Ishikawa (cell line): Measurements from ENCODE around the gene AGMO.

ENCODE experiments used
- EP300 ChIP-seq: IDR thresholded peaks from 2 replicates; pipeline ENCODE4 v1.6.1; 2012; ENCODE audit warnings: borderline replicate concordance
- MAX ChIP-seq: IDR thresholded peaks from 2 replicates; pipeline ENCODE4 v1.6.1; 2012
- TAF1 ChIP-seq: IDR thresholded peaks from 2 replicates; pipeline ENCODE4 v1.6.1; 2012; ENCODE audit warnings: low read depth, mild to moderate bottlenecking
- TCF12 ChIP-seq: IDR thresholded peaks from 2 replicates; pipeline ENCODE4 v1.6.1; 2012; ENCODE audit warnings: low read depth
- YY1 ChIP-seq: IDR thresholded peaks from 2 replicates; pipeline ENCODE4 v1.6.1; 2012; ENCODE audit warnings: low read depth

DNA sequence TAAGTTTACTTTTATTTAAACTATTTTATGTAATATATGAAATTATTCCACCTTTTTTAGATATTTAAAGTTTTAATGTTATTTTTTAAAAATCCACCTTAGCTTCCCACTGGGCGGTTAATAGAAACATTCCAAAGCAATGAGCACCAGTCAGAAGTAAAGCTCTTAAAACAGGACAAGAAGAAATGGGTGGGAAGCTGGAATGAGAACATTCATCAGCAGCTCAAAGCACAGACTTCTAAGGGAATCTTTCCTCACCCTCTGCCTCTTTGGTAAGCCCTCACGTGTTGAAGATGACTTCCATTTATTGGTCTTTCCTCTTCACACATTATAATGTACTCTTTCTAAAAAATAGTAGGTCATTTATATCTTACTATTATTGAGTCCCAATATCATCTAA, 3.1 kb downstream of the AGMO start:
- TF ChIP-seq YY1 (no peak), MAX (no peak), TCF12 (no peak), EP300 (no peak), TAF1 (no peak)
